ENCODE results near the gene LIG1.
"Not testable (repeated sequence)": the region's sequence is repeated elsewhere in the genome, so short reads cannot be mapped to it uniquely, and the experiment has no call there.

- TF ChIP-seq CTCF, POLR2A (IDR thresholded peaks at IDR 0.05): not testable (repeated sequence)
Observed at GRCh38 chr19:48091111-48091718, 78.9 kb downstream of the LIG1 start.
